ENCODE data around the gene TNFSF15. TPM values are rescaled to one million over a fixed set of nuclear protein-coding genes. Genes with fewer than 3 reads are reported as not detected.

Gene TNFSF15
- total RNA-seq, 2 donors from 2014 or later, result 1.7 to 9.0 TPM

- intact Hi-C loops (cut with DNase I), result no loop called here
- H3K4me3 ChIP-seq, result no peak overlapping the region
- H3K36me3 ChIP-seq, result no peaks in the 10 kb centered on the region
- no peaks in the 10 kb centered on the region for H3K9me3 ChIP-seq
- TF ChIP-seq CTCF (IDR thresholded peaks at IDR 0.05), result no peak
- no peak for TF ChIP-seq POLR2AphosphoS5 (IDR thresholded peaks at IDR 0.05)
- no peak for TF ChIP-seq POLR2A (IDR thresholded peaks at IDR 0.05)
- no peak for DNase-seq (ENCODE audit: low spot score)
- H3K27ac ChIP-seq, result no peak overlapping the region
- no peaks in the 10 kb centered on the region for H3K4me1 ChIP-seq (replicated peaks)
- no peaks in the 10 kb centered on the region for H3K27me3 ChIP-seq (replicated peaks; ENCODE audit: insufficient read depth)
- WGBS, result 91% methylated on average over 4 of the region's 4 CpGs
Observed at GRCh38 chr9:114792396-114792795, 13.4 kb downstream of the TNFSF15 start.

GRCh38 chr9:114791736-114792135, 14.1 kb downstream of the TNFSF15 start:
- intact Hi-C loops (cut with DNase I), result no loop called here

GRCh38 chr9:114791312-114791711, 14.5 kb downstream of the TNFSF15 start:
- intact Hi-C loops (cut with DNase I), result no loop called here
- no peaks in the 10 kb centered on the region for H3K4me1 ChIP-seq (replicated peaks)

More at GRCh38 chr9:114791736-114792135, 14.1 kb downstream of the TNFSF15 start:
- Histone ChIP-seq H3K27me3 (replicated peaks; ENCODE audit: insufficient read depth) (no peaks in the 10 kb centered on the region), H3K36me3 (no peaks in the 10 kb centered on the region), H3K27ac (no peak overlapping the region), H3K4me1 (replicated peaks) (no peaks in the 10 kb centered on the region), H3K9me3 (no peaks in the 10 kb centered on the region), H3K4me3 (no peak overlapping the region)
- WGBS, result 65% methylated on average over 2 of the region's 2 CpGs
- TF ChIP-seq POLR2A (IDR thresholded peaks at IDR 0.05) (no peak), POLR2AphosphoS5 (IDR thresholded peaks at IDR 0.05) (no peak), CTCF (IDR thresholded peaks at IDR 0.05) (no peak)
- no peak for DNase-seq (ENCODE audit: low spot score)

GRCh38 chr9:114790521-114790920, 15.3 kb downstream of the TNFSF15 start:
- Histone ChIP-seq H3K27ac (no peak overlapping the region), H3K36me3 (no peaks in the 10 kb centered on the region), H3K9me3 (no peaks in the 10 kb centered on the region), H3K4me1 (replicated peaks) (no peaks in the 10 kb centered on the region), H3K27me3 (replicated peaks; ENCODE audit: insufficient read depth) (no peaks in the 10 kb centered on the region), H3K4me3 (no peak overlapping the region)
- TF ChIP-seq POLR2AphosphoS5 (IDR thresholded peaks at IDR 0.05), result no peak
- TF ChIP-seq CTCF (IDR thresholded peaks at IDR 0.05), result no peak
- no peak for TF ChIP-seq POLR2A (IDR thresholded peaks at IDR 0.05)
- DNase-seq (ENCODE audit: low spot score), result no peak
- intact Hi-C loops (cut with DNase I), result no loop called here
- WGBS, result 78% methylated on average over 6 of the region's 6 CpGs

More at GRCh38 chr9:114791312-114791711, 14.5 kb downstream of the TNFSF15 start:
- Histone ChIP-seq H3K27me3 (replicated peaks; ENCODE audit: insufficient read depth) (no peaks in the 10 kb centered on the region), H3K36me3 (no peaks in the 10 kb centered on the region), H3K9me3 (no peaks in the 10 kb centered on the region), H3K4me3 (no peak overlapping the region), H3K27ac (no peak overlapping the region)
- DNase-seq (ENCODE audit: low spot score), result no peak
- TF ChIP-seq POLR2A (IDR thresholded peaks at IDR 0.05) (no peak), POLR2AphosphoS5 (IDR thresholded peaks at IDR 0.05) (no peak), CTCF (IDR thresholded peaks at IDR 0.05) (no peak)

GRCh38 chr9:114789006-114789405, 16.8 kb downstream of the TNFSF15 start:
- 95% methylated on average over 3 of the region's 3 CpGs for WGBS
- peak; percentile 38 for DNase-seq (ENCODE audit: low spot score)
- no peaks in the 10 kb centered on the region for H3K9me3 ChIP-seq
- TF ChIP-seq POLR2AphosphoS5 (IDR thresholded peaks at IDR 0.05), result no peak
- TF ChIP-seq CTCF (IDR thresholded peaks at IDR 0.05), result no peak
- no peak for TF ChIP-seq POLR2A (IDR thresholded peaks at IDR 0.05)
- intact Hi-C loops (cut with DNase I), result no loop called here
- no peak overlapping the region for H3K4me3 ChIP-seq
- H3K36me3 ChIP-seq, result no peaks in the 10 kb centered on the region
- H3K27me3 ChIP-seq (replicated peaks; ENCODE audit: insufficient read depth), result no peaks in the 10 kb centered on the region
- H3K4me1 ChIP-seq (replicated peaks), result no peaks in the 10 kb centered on the region
- H3K27ac ChIP-seq, result no peak overlapping the region
